Upper lobe of left lung (tissue), 4 donors: ENCODE measurements around the gene ZNF490.

Experiments
- EP300 ChIP-seq, 4 donors: sonication (generic); formaldehyde crosslinking; IDR thresholded peaks; one replicate each; pipeline ENCODE4 v1.5.1; 2017; ENCODE audit warnings: antibody characterized with exemption in 4 of 4, control low read depth in 2 of 4
- POLR2A ChIP-seq, 4 donors: fragments of 450-650 bp; IDR thresholded peaks; one replicate each; pipeline ENCODE4 v1.5.1; 2016 to 2017; ENCODE audit warnings: antibody characterized with exemption in 4 of 4, mild to moderate bottlenecking in 2 of 4
- POLR2AphosphoS5 ChIP-seq, 2 donors: sonication (generic); formaldehyde crosslinking; IDR thresholded peaks; one replicate each; pipeline ENCODE4 v1.5.1; 2017; ENCODE audit warnings: antibody characterized with exemption in 2 of 2
- TF ChIP-seq, protein P1 (sequence below), 6 experiments: fragments of 450-650 bp in 4 of 6; fragments of 200-600 bp in 2 of 6; sonication (generic) in 2 of 6; IDR thresholded peaks; one replicate each; pipeline ENCODE4 v1.5.1; 2016 to 2019; ENCODE audit warnings: antibody characterized with exemption in 6 of 6

DNA sequence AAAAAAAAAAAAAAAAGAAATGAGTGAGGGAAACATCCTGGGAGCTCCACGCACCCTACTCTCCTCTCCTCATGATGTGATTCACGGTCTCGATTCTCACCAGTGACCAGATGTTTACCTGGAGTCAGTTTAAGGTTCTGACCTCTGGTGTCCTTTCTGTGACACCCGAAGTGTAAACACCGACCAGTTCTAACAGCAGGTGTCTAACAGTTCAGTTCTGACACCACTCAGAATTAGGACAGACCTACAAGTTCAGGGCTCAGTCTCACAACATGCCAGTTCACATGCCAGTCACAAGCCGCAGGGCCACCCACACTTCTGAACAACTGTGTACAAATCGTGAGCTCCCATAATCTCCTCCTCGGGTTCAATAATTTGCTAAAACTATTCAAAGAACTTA lies 65.3 kb downstream of the ZNF490 start:
- TF ChIP-seq, protein P1, sequence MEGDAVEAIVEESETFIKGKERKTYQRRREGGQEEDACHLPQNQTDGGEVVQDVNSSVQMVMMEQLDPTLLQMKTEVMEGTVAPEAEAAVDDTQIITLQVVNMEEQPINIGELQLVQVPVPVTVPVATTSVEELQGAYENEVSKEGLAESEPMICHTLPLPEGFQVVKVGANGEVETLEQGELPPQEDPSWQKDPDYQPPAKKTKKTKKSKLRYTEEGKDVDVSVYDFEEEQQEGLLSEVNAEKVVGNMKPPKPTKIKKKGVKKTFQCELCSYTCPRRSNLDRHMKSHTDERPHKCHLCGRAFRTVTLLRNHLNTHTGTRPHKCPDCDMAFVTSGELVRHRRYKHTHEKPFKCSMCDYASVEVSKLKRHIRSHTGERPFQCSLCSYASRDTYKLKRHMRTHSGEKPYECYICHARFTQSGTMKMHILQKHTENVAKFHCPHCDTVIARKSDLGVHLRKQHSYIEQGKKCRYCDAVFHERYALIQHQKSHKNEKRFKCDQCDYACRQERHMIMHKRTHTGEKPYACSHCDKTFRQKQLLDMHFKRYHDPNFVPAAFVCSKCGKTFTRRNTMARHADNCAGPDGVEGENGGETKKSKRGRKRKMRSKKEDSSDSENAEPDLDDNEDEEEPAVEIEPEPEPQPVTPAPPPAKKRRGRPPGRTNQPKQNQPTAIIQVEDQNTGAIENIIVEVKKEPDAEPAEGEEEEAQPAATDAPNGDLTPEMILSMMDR (IDR thresholded peaks at IDR 0.05), result no peak
- TF ChIP-seq POLR2A (IDR thresholded peaks at IDR 0.05), result no peak
- TF ChIP-seq EP300 (IDR thresholded peaks at IDR 0.05), result no peak
- no peak for TF ChIP-seq POLR2AphosphoS5 (IDR thresholded peaks at IDR 0.05)
